Measurements from ENCODE around the gene IER3. TPM values are rescaled to one million over a fixed set of nuclear protein-coding genes. Genes with fewer than 3 reads are reported as not detected.

The IER3 gene
- total and polyA plus RNA-seq, 9 of the 15 experiments (the other 6 are each of a cell fraction or from before 2014, with no cell fraction given), result 1.5 to 30.0 (median 11.5) TPM

GRCh38 chr6:30721198-30722024 is 22.9 kb downstream of the IER3 start (continued):
- no peak for TF ChIP-seq HINFP (tag; conservative IDR thresholded peaks at IDR 0.05; ENCODE audit: low read depth)
- no peak for TF ChIP-seq ZNF75A (CRISPR knock-in tag; IDR thresholded peaks at IDR 0.05)
- TF ChIP-seq ZZZ3 (IDR thresholded peaks at IDR 0.05), result no peak
- no peak for TF ChIP-seq ZNF707 (CRISPR knock-in tag; conservative IDR thresholded peaks at IDR 0.05)
- no peak for TF ChIP-seq ZEB2 (IDR thresholded peaks at IDR 0.05)
- no peak for TF ChIP-seq CBX3 (IDR thresholded peaks at IDR 0.05; ENCODE audit: borderline replicate concordance in 1 of 2, low read length in 2 of 2)
- TF ChIP-seq TEAD2 (tag; IDR thresholded peaks at IDR 0.05), result no peak
- TF ChIP-seq STAT6 (CRISPR knock-in tag; IDR thresholded peaks at IDR 0.05), result peak; percentile 20; the same call in 1 of the 2 replicates
- no peak for TF ChIP-seq KDM2B (CRISPR knock-in tag; IDR thresholded peaks at IDR 0.05)
- no peak for TF ChIP-seq TCF7L2 (IDR thresholded peaks at IDR 0.05; ENCODE audit: low read depth, low read length)
- no peak for TF ChIP-seq ZBTB12 (CRISPR knock-in tag; IDR thresholded peaks at IDR 0.05)
- no peak for TF ChIP-seq BMI1 (IDR thresholded peaks at IDR 0.05; ENCODE audit: low read length)
- peak; percentile 6; the same call in 1 of the 2 replicates for TF ChIP-seq HLTF (IDR thresholded peaks at IDR 0.05)
- peak; percentile 91; the same call in 1 of the 2 replicates for TF ChIP-seq KLF13 (tag; IDR thresholded peaks at IDR 0.05; ENCODE audit: borderline replicate concordance, low read depth)
- no peak for TF ChIP-seq CHAMP1 (IDR thresholded peaks at IDR 0.05)
- peak; percentile 96 for TF ChIP-seq POLR2AphosphoS2 (IDR thresholded peaks at IDR 0.05; ENCODE audit: low read length)
- peak; percentile 97 for TF ChIP-seq VEZF1 (CRISPR knock-in tag; IDR thresholded peaks at IDR 0.05)
- no peak; the same call in 1 of the 2 replicates for TF ChIP-seq NFIC (IDR thresholded peaks at IDR 0.05)
- TF ChIP-seq ZC3H8 (IDR thresholded peaks at IDR 0.05), result no peak
